NCI-H2171 treated with DMSO at 0.1 percent for 48 hours (cell line): ENCODE results near the gene S100PBP.
"Not testable (repeated sequence)": the region's sequence is repeated elsewhere in the genome, so short reads cannot be mapped to it uniquely, and the experiment has no call there.

Experiments
- DNase-seq: peaks from one replicate; lab custom pipeline; 2025; lab: John Stamatoyannopoulos, UW

The S100PBP gene

DNA sequence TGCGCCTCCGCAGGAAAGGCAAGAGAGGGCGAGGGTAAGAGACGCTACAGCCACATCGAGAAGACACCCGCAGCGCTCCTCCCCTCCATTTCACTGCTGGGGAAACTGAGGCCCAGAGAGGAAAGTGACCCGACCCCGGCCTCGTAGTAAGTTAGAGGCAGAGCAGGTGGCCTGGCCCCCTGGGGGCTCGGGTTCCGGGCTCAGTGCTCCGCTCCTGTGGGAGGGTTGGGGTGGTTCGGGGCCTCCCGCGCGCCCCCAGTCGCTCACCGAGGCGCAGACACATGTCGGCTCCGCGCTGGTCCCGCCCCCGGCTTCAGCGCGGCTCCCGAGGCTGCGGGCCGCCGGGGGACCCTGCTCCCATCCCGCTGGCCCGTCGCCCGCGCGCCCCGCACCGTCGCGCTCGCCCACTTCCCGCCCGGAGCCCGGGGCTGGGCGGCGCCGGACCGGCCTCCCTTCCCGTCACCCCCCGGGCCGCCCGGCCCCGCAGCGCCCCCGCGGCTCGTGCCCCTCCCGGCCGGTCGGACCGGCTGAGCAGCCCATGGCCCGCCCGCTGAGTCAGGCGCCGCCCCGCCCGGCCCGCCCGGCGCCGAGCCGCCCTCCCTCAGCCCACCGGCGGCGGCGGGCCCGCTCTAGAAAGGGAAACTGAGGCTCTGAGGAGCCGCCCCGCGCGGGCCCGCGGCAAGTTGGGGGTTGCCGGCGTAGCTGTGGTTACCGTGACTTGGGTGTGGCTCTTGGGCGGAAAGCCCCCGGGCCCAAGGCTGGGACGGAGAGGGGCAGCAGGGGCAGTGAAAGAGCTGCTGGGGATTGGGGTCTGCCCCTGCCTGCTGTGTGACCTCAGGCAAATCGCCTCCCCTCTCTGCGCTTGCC, 83.7 kb downstream of the S100PBP start, which contains the start of gene TMEM54:
TMEM54 (minus strand) TSS at position 434 of the 867 bp plus-strand sequence; CDS start at position 283, 151 bp downstream.
- peak; percentile 22 for DNase-seq

DNA sequence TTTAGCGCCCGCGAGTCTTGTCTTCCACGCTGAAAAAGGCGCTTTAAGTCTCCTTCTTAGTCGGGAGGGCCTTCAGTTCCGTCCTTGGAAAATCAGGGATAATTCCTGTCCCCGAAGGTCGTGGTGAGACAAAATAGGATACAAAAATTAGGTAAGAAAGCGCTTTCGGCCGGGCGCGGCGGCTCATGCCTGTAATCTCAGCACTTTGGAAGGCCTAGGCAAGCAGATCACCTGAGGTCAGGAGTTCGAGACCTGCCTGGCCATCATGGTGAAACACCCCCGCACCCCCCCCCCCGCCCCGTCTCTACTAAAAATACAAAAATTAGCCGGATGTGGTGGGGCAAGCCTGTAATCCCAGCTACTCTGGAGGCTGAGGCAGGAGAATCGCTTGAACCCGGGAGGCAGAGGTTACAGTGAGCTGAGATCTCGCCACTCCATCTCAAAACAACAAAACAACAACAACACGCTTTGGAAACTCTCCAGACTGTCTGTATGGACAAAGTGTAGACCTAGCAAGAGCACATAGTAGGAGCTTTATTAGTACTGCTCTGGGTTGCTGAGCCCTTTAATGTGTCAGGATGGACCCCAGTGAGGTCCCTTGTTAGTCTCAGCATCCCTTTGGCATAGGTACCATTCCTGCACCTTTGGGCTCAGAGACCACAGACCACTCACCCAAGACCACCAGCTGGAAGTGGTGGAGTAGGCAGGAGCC, 84.5 kb downstream of the S100PBP start:
- no peak for DNase-seq

DNA sequence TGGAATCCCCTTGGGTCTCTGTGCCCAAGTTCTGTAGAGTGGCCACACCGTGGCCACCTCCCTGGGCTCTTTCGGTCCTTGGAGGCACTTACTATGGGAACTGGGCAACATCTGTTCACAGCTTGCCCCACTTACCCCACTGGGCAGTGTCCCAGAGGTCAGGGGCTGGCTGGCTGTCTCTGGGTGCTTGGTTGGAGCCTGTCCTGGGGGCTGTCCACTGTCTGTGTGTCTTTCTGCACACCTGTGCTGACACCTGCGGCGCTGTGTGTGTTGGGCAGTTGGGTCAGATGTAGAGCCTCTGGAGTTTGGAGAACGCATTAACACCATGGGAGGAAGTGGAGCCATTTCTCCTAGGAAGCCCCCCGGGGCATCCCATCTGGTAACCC, 85.1 kb downstream of the S100PBP start:
- no peak for DNase-seq

DNA sequence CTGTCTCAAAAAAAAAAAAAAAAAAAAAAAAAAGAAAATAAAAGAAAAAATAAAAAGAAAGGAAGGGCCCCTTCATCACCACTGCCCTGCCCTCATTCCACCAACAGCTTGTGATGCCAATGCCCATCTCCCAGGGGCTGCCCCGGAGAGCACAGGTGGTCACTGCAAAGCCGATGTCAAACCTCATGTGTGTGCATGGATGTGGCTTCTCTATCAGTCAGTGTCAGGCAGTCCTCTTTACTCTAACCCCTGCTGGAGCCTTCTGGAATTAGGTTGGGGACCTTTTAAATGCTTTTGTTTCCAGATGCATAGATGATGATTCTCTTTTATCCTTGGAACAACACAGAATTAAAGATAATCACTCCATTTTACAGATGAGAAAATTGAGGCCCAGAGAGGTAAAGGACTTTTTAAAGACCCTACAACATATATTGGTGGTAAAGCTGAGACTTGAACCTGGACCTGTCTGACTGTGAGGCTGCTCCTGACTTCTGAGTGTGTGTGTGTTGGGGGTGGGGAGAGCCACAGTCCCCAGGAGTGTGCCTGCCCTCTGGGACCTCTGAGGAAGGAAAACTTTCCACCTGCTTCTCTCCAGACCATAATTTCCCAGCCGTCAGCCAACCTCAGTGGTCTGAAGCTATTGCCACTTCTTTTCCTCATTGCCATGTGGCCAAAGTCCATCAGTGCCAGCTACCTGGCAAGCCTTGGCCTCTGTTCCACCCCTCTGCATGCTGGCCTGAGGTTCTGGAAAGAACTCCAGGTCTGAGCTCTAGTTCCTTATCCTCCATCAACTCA, 86.7 kb downstream of the S100PBP start:
- DNase-seq: no peak

DNA sequence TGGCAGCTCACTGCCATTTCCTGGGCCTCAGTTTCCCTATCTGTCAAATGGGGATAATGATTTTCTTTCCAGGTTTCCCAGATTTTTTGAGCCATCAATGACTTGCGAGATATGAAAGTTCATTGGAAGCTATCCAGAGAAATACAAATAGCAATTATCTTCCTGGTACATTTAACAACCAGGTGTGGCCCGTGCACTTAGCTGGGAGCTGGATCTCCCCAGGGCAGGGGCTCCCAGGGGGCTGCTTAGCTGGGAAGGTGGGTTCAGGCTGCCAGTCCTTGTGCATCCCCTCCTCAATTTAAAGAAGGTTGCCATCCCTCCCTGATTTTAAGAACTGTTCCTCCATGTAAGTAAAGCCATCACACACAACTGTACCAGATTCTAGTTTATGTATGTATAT, 87.3 kb downstream of the S100PBP start:
- no peak for DNase-seq

DNA sequence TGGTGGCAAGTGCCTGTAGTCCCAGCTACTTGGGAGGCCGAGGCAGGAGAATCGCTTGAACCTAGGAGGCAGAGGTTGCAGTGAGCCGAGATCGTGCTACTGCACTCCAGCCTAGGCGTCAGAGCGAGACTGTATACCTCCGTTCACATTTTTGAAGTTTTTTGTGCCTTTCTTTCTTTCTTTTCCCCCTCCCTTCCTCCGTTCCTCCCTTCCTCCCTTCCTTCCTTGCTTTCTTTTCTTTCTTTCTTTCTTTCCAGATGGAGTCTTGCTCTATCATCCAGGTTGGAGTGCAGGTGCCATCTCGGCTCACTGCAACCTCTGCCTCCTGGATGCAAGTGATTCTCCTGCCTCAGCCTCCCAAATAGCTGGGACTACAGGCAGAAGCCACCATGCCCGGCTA, 88.1 kb downstream of the S100PBP start:
- DNase-seq: not testable (repeated sequence)

DNA sequence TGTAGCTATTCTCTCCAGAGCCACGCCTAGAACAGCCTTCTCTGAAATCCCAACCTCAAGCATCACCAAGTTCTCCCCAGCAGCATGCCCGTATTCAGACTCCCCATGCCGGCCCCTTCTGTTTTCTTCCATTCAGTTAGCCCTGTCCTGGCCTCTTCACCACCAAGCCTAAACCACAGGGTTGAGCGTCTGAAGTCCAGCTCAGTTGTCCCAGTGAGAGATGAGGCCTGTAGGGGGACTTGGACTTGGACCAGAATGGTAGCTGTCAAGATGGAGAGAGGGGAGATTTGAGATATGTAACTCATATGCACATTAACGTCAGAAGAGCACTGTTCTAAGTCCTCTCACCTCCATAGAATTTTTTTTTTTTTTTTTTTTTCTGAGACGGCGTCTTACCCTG, 89.2 kb downstream of the S100PBP start:
- no peak for DNase-seq

DNA sequence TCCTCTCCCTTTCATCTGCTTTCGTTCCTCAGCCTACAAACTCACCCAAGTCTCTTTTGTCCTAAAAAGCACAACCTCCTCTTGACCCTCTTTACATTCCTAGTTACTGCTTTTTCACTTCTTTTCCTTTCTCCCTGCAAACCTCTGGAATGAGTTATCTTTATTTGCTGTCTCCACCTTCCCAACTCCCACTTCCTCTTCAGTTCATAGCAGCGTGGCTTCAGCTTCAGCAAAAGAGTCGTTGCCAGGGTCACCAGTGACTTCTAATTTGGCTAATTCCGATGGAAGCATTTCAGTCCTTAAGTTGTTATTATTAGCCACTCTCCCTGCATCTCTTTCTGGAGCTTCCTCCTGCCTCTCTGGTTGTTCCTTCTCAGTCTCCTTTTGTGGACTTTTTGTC, 90.0 kb downstream of the S100PBP start:
- no peak for DNase-seq
